HEK293 (cell line): ENCODE results near the gene ACADVL.

Experiments used
- GLI4 ChIP-seq: fragments of 450-650 bp; formaldehyde crosslinking; IDR thresholded peaks from 2 replicates; pipeline ENCODE4 v1.5.1; 2016; ENCODE audit warnings: missing biosample characterization, missing genetic modification characterization
- HOXA7 ChIP-seq: sonication (generic); formaldehyde crosslinking; IDR thresholded peaks from 2 replicates; pipeline ENCODE4 v1.8.1; 2022; ENCODE audit warnings: missing genetic modification reagents, borderline replicate concordance
- KLF17 ChIP-seq: fragments of 450-650 bp; formaldehyde crosslinking; IDR thresholded peaks from 2 replicates; pipeline ENCODE4 v1.5.1; 2016; ENCODE audit warnings: missing biosample characterization, missing genetic modification characterization
- MEIS1 ChIP-seq: sonication (generic); formaldehyde crosslinking; IDR thresholded peaks from 2 replicates; pipeline ENCODE4 v1.8.1; 2022; ENCODE audit warnings: missing genetic modification reagents, mild to moderate bottlenecking, borderline replicate concordance
- OVOL3 ChIP-seq: fragments of 450-650 bp; formaldehyde crosslinking; IDR thresholded peaks from 2 replicates; pipeline ENCODE4 v1.5.1; 2016; ENCODE audit warnings: missing biosample characterization, missing genetic modification characterization
- RBAK ChIP-seq: fragments of 450-650 bp; formaldehyde crosslinking; IDR thresholded peaks from 2 replicates; pipeline ENCODE4 v1.5.1; 2016; ENCODE audit warnings: missing biosample characterization, missing genetic modification characterization
- SP3 ChIP-seq: fragments of 450-650 bp; formaldehyde crosslinking; IDR thresholded peaks from 2 replicates; pipeline ENCODE4 v1.5.1; 2016; ENCODE audit warnings: missing biosample characterization, missing genetic modification characterization
- TRIM28 ChIP-seq: IDR thresholded peaks from 2 replicates; pipeline ENCODE4 v1.6.1; 2011; ENCODE audit warnings: low read length, control low read depth, borderline replicate concordance
- TSHZ1 ChIP-seq: fragments of 450-650 bp; formaldehyde crosslinking; IDR thresholded peaks from 2 replicates; pipeline ENCODE4 v1.5.1; 2016; ENCODE audit warnings: missing biosample characterization, missing genetic modification characterization, borderline replicate concordance
- ZBTB21 ChIP-seq: fragments of 450-650 bp; formaldehyde crosslinking; IDR thresholded peaks from 2 replicates; pipeline ENCODE4 v1.5.1; 2017; ENCODE audit warnings: missing biosample characterization, missing genetic modification characterization
- ZBTB49 ChIP-seq: fragments of 450-650 bp; formaldehyde crosslinking; IDR thresholded peaks from 2 replicates; pipeline ENCODE4 v1.5.1; 2016; ENCODE audit warnings: missing biosample characterization, missing genetic modification characterization, low read depth
- ZFP3 ChIP-seq: fragments of 450-650 bp; formaldehyde crosslinking; IDR thresholded peaks from 2 replicates; pipeline ENCODE4 v1.5.1; 2016; ENCODE audit warnings: low read depth, missing biosample characterization, missing genetic modification characterization
- ZNF302 ChIP-seq: fragments of 450-650 bp; formaldehyde crosslinking; IDR thresholded peaks from 2 replicates; pipeline ENCODE4 v1.5.1; 2016; ENCODE audit warnings: missing biosample characterization, missing genetic modification characterization, low read depth
- ZNF391 ChIP-seq: fragments of 450-650 bp; formaldehyde crosslinking; IDR thresholded peaks from 2 replicates; pipeline ENCODE4 v1.5.1; 2016; ENCODE audit warnings: low read depth, missing biosample characterization, missing genetic modification characterization, borderline replicate concordance
- ZNF423 ChIP-seq: fragments of 450-650 bp; formaldehyde crosslinking; IDR thresholded peaks from 2 replicates; pipeline ENCODE4 v1.5.1; 2016; ENCODE audit warnings: missing biosample characterization, missing genetic modification characterization
- ZNF518A ChIP-seq: fragments of 450-650 bp; formaldehyde crosslinking; conservative IDR thresholded peaks from 2 replicates; pipeline ENCODE4 v1.5.1; 2016; ENCODE audit warnings: low read depth, missing biosample characterization, missing genetic modification characterization
- ZNF558 ChIP-seq: fragments of 450-650 bp; formaldehyde crosslinking; IDR thresholded peaks from 2 replicates; pipeline ENCODE4 v1.5.1; 2016; ENCODE audit warnings: missing biosample characterization, missing genetic modification characterization
- ZNF561 ChIP-seq: fragments of 450-650 bp; IDR thresholded peaks from 2 replicates; pipeline ENCODE4 v1.5.1; 2018; ENCODE audit warnings: missing biosample characterization, missing genetic modification characterization, borderline replicate concordance
- ZNF585B ChIP-seq: fragments of 450-650 bp; formaldehyde crosslinking; IDR thresholded peaks from 2 replicates; pipeline ENCODE4 v1.5.1; 2016; ENCODE audit warnings: missing biosample characterization, missing genetic modification characterization
- ZNF747 ChIP-seq: fragments of 450-650 bp; formaldehyde crosslinking; IDR thresholded peaks from 2 replicates; pipeline ENCODE4 v1.5.1; 2016; ENCODE audit warnings: missing biosample characterization, missing genetic modification characterization
- ZNF76 ChIP-seq: fragments of 450-650 bp; formaldehyde crosslinking; IDR thresholded peaks from 2 replicates; pipeline ENCODE4; 2016; ENCODE audit warnings: low read depth, missing biosample characterization, missing genetic modification characterization, borderline replicate concordance
- ZNF776 ChIP-seq: fragments of 450-650 bp; formaldehyde crosslinking; IDR thresholded peaks from 2 replicates; pipeline ENCODE4 v1.5.0; 2017; ENCODE audit warnings: missing biosample characterization, missing genetic modification characterization, borderline replicate concordance
- TF ChIP-seq, protein P1 (sequence below): fragments of 450-650 bp; formaldehyde crosslinking; IDR thresholded peaks from 2 replicates; pipeline ENCODE4 v1.5.1; 2017; ENCODE audit warnings: missing biosample characterization, missing genetic modification characterization
- TF ChIP-seq, protein P2 (sequence below): fragments of 450-650 bp; formaldehyde crosslinking; IDR thresholded peaks from 2 replicates; pipeline ENCODE4 v1.5.1; 2016; ENCODE audit warnings: missing biosample characterization, missing genetic modification characterization

Gene ACADVL

DNA sequence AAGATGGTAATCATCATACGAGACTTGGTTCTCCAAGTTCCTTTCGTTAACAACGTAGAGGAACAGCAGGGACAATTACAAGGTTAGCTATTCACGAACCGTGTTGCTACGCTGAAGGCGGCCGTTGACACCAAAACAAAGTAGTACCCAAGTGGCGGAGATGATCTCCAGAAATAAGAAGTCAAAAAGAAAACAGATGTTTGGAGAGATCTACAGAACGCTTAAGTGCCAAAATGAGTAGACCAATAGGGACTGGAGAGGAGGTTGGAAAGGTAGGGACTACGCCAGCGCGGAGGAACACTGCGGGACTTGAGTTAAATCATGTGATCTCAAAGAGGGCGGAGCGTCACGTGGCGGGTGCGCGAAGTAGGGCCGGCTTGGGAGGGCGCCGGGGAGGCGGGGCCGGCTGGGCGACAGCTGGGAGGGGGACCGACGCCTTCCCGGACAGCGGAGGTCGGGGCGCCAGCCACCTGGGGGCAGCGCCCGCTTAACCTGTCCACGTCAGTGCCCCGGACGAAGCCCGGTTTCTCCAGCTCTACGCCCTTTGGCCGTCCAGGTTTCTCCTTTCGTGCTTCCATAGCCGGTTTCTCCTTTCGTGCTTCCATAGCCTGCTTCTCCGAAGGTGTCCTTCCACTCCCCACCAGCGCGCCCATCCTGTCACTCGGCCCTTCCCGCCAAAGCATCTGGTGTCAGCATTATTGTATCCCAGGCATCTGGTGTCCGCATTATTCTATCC, 23.1 kb downstream of the ACADVL start (continued):
- peak; percentile 83 for TF ChIP-seq ZNF76
- no peak; the same call in 1 of the 2 replicates for TF ChIP-seq ZNF518A (tag by site-specific recombination)
- TF ChIP-seq GLI4, result peak; percentile 93
- peak; percentile 99 for TF ChIP-seq SP3
- no peak for TF ChIP-seq HOXA7
- TF ChIP-seq KLF17 (tag by site-specific recombination), result peak; percentile 99
- no peak for TF ChIP-seq ZFP3 (tag by site-specific recombination)
- TF ChIP-seq, protein P1, sequence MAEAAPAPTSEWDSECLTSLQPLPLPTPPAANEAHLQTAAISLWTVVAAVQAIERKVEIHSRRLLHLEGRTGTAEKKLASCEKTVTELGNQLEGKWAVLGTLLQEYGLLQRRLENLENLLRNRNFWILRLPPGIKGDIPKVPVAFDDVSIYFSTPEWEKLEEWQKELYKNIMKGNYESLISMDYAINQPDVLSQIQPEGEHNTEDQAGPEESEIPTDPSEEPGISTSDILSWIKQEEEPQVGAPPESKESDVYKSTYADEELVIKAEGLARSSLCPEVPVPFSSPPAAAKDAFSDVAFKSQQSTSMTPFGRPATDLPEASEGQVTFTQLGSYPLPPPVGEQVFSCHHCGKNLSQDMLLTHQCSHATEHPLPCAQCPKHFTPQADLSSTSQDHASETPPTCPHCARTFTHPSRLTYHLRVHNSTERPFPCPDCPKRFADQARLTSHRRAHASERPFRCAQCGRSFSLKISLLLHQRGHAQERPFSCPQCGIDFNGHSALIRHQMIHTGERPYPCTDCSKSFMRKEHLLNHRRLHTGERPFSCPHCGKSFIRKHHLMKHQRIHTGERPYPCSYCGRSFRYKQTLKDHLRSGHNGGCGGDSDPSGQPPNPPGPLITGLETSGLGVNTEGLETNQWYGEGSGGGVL (tag by site-specific recombination), result peak; percentile 38; the same call in 1 of the 2 replicates
- no peak for TF ChIP-seq ZNF776 (tag by site-specific recombination)
- TF ChIP-seq TSHZ1 (tag by site-specific recombination), result peak; percentile 95
- peak; percentile 70; the same call in 1 of the 2 replicates for TF ChIP-seq ZNF423 (tag by site-specific recombination)
- TF ChIP-seq, protein P2, sequence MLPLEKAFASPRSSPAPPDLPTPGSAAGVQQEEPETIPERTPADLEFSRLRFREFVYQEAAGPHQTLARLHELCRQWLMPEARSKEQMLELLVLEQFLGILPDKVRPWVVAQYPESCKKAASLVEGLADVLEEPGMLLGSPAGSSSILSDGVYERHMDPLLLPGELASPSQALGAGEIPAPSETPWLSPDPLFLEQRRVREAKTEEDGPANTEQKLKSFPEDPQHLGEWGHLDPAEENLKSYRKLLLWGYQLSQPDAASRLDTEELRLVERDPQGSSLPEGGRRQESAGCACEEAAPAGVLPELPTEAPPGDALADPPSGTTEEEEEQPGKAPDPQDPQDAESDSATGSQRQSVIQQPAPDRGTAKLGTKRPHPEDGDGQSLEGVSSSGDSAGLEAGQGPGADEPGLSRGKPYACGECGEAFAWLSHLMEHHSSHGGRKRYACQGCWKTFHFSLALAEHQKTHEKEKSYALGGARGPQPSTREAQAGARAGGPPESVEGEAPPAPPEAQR, result peak; percentile 93; the same call in 1 of the 2 replicates
- no peak for TF ChIP-seq ZBTB49 (tag by site-specific recombination)
- no peak for TF ChIP-seq ZNF558 (tag by site-specific recombination)
- TF ChIP-seq ZNF747 (tag by site-specific recombination), result no peak
- TF ChIP-seq TRIM28, result no peak
- peak; percentile 98 for TF ChIP-seq ZNF391 (tag by site-specific recombination)
- TF ChIP-seq OVOL3 (tag by site-specific recombination), result peak; percentile 94
- TF ChIP-seq RBAK (tag by site-specific recombination), result no peak
- peak; percentile 93 for TF ChIP-seq ZNF561 (tag by site-specific recombination)
- TF ChIP-seq ZBTB21 (tag by site-specific recombination), result peak; percentile 86
- TF ChIP-seq MEIS1, result no peak
- TF ChIP-seq ZNF302 (tag by site-specific recombination), result no peak
- TF ChIP-seq ZNF585B, result no peak
